DLD1 (cell line): Measurements from ENCODE around the gene PSMD6.

Experiments
- in situ Hi-C: cut with HindIII; loops from 2 replicates; pipeline ENCODE4 v1.10.0; 2017; ENCODE audit warnings: low sequenced_read_pairs

Gene PSMD6

GRCh38 chr3:64023187-64023860 lies at the start of gene PSMD6:
PSMD6 (minus strand) TSS chr3:64023494; CDS start chr3:64023419, 75 bp downstream.
- in situ Hi-C loops, result no loop called here

DNA sequence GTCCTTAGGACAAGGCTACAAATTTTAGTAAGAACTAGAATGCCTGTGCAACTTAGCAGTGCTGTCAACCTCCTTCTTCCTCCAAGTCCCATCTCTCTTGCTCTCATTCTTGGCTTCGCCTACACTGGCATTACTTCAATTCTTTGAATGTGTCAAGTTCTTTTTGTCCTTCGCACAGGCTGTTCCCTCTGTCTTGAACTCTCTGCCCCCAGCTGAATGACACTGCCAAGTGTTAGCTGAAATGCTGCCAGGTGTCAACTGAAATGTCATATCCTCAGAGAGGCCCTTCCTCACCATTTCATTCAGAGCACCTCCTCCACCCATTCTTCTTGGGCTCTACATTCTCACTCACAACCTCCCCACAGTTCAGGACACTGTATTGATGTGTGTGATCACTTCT lies 48.8 kb upstream of the PSMD6 start:
- in situ Hi-C loops, result no loop called here

DNA sequence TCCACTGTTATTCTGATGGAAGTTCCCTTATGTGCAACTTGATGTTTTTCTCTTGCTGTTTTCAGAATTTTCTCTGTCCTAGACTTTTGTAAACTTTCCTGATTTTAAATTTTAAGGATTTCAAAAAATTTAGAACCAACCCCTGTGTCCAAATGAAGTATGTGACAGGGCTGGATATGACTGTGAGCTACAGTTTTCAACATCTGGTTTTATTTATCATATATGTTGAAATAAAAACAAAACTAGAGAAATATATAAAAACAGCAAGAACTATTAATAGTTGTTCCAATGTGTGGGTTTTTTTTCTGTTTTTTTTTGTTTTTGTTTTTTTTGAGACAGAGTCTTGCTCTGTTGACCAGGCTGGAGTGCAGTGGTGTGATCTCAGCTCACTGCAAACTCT lies 47.4 kb upstream of the PSMD6 start:
- in situ Hi-C loops, result no loop called here

DNA sequence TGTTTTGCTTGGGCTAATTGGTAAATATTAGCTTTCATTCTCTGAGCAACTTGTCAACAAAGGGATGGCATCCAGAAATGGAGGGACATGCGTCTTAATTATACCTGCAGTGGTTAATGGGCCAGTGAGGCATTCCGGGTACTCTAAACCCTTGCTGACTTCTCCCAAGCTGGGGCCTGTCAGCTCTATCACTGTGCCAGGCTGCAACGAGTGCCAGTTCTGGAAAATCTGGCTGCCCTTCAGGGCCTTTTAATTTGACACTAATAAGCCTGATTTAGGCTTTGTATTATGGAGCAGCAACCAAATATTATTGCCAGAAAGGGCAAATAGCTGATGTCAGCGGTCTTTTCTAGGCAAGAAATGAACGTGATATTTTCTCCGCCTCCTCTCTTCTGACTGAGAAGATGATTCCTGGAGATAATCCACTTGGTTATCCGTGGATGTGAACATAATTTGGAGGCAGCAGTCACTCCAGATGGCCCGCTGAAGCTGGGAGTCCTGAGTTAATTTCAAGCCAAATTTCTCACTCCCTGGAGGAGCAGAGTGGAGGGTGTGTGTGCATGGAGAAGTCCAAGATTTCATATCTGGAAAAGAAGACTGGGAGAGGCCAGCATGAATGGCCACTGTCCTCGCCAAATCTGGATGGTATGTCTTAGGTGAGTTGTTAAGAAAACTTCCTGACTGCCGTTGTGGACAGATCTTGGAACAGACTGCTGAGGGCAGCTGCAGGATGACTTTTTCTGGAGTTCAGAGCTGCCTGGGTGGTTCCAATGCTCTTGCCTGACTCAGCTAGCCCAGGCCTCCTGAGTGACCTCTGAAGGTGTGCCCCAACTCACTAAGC lies 44.4 kb upstream of the PSMD6 start:
- in situ Hi-C loops, result no loop called here

DNA sequence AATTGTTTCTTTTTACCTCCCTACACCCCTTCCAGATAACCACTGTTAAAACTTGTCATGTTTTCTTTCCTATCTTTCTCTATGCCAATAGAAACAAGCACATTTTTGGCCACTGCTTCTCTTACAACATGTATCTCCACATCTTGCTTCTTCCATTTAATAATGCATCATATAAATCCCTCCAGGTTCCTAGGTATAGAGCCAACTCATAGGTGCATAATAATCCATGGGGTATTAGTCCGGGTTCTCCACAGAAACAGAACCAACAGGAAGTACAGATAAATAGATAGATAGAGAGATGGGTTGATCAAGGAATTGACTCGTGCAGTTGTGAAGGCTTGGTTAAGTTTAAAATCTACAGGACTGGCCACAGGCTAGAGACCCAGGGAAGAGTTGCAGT lies 41.5 kb upstream of the PSMD6 start:
- in situ Hi-C loops, result no loop called here

DNA sequence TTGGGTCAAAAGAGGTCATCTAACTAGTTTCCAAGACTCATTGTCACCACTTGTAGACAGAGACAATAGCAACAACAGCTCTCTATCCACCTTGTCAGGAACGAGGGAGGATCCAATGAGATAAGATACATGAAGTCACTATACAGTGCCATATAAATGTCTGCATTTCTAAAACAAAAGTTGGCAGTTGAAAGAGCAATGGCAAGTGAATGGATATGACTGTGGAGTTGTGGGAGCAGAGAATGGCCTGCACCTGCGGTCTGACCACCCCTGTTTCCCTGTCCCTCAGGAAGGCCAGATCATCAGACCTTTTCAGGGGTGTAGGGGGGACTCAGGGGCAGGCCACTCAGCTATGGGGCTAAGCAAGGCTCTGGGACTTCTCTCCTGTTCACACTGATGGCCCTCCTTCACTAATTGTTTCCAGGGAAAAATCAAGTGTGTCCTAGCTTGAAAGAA lies 40.7 kb upstream of the PSMD6 start:
- in situ Hi-C loops, result no loop called here

- in situ Hi-C loops, result no loop called here
These were observed 40.1 kb upstream of the PSMD6 start for GRCh38 chr3:64063207-64063982.

DNA sequence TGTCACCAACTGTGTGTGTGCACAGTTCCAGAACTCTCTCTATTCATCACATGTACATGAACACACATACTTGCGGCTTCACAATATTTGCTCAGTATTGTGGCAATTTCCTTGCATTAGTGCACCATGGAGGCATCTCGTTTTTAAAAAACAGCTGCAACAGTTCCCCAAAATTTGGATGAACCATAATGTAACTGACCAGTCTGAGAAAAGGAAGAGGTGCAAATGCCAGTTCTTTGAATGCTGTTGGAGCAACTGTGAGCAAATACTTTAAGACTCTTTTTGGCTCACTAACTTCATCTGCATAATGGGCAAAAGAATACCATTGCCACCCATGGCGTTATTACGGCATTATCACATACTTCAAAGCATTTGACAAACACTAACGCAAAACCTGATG lies 38.3 kb upstream of the PSMD6 start:
- in situ Hi-C loops, result no loop called here

DNA sequence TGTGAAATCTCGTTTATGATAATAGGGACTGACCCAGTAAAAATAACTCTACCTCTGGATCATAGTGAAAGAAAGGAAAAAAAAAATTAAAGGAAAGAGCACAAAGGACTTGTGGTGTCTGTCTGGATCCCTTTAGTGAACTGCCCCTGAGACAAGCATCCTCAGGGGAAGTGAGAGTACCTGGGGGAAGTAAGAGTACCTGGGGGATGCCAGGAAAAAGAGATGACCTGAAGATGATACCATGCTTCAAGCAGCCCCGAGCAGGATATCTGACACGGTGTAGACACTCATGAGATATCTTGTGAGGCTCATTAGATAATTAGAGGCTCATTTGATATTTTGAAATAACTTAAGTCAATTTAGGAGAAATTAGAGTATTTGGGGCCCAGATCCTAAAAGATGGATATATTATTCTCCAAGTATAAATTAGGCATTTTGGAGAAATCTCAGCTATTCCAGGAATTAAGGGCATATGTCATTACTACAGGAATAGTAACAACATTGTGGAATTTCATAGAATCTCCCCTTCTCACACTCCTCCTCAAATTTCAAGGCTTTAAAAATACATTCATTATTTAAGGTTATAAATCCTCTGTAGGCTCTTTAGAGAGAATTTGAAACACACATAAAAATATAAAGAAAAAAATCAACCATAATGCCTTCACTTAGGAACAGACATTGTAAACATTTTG lies 36.3 kb upstream of the PSMD6 start:
- in situ Hi-C loops, result no loop called here

DNA sequence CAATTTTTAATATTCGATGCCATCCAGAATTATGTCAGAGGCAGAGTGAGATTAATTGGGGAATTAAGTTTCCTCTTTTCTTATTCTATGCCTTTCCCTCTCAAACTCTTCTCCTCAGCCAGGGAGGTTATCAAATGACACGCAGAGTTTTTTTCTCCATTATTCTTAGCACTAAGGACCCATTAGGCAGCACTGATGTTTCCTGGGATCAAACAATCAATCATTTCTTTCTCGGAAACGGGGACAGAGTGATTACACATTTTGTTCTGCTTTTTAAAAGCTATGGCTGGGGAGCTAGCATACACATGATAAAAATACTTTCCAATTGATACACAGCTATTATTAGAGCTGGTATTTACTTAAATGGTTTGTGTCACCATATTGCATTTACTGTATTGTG lies 35.3 kb upstream of the PSMD6 start:
- in situ Hi-C loops, result no loop called here

DNA sequence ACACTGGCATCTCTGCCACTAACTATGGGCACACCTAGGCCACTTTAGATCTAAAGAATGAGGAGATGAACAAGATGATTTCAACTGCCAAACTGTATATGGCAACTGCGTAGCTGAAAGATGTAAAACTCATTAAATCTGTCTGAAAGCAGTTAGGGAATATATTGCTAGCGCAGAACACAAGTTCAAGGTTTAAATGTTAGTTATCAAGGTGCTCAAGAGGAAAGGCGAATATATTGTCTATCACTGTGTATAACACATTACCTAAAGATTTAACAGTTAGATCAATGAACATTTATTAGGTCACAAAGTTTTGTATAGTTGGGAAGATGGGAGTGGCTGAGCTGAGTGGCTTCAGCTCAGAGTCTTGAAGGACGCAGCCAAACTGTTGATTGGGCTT lies 33.9 kb upstream of the PSMD6 start:
- in situ Hi-C loops, result no loop called here

DNA sequence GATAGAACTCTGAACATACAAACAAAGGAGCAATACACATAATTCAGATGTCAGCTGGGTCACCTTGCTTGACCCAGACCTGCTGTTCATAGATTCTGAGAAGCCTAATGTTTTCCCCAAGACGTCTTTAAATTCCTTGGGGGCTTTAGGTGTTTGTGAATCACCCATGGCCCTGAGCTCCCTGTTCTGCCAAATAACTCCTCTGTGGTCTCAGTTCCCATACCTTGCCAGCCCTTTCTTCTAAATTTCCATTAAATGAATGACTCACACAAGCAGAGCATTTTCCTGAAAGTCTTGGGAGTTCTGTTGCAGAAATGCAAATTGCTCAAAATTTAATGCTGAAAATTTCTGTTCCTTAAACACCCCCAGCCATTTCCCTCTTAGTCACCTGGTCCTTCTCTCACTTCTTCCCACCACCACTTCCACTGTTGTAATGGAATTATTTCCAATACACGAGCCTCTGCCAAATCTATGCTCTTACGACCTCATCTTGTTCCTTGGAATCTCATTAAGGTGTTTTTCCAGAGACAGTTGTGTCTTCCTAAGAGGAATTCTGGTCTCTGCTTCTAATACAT lies 33.4 kb upstream of the PSMD6 start:
- in situ Hi-C loops, result no loop called here

DNA sequence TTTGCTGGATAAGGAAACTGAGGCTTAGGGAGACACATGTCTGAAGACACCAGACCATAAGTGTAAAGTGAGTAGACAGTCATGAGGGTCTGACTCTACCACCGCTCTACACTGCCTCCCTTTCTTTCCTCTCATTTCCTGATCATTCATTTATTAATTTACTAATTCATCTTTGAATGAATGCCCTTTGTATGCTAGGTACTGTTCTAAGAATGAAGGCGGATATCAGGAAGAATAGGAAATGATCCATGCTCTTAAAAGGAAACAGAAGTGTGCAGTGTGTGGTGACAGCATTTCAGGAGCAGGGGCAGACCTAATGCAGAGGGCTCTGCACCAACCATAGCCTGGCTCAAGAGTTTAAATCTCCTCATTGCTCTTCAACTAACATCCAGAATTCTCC lies 31.8 kb upstream of the PSMD6 start:
- in situ Hi-C loops, result no loop called here

- in situ Hi-C loops, result no loop called here
These were observed 31.2 kb upstream of the PSMD6 start for GRCh38 chr3:64054488-64054887.

DNA sequence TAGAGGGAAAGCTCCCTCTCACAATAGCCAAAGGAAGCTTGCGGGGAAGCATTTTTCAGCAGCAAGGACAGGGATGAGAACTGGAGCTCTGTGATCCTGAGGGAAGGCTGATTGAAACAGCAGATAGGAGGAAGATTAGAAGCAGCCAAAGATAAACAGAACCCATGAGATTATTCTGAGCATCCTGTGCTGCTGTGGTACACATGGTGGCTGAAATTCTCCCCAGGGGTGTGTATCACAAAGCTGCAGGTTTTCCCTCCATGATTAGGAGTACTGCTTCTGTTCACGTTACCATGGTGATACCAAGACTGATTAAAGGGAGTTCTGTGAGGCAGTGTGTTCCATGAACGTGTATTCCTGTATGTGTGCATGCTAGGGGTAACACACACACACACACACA lies 30.3 kb upstream of the PSMD6 start:
- in situ Hi-C loops, result no loop called here

DNA sequence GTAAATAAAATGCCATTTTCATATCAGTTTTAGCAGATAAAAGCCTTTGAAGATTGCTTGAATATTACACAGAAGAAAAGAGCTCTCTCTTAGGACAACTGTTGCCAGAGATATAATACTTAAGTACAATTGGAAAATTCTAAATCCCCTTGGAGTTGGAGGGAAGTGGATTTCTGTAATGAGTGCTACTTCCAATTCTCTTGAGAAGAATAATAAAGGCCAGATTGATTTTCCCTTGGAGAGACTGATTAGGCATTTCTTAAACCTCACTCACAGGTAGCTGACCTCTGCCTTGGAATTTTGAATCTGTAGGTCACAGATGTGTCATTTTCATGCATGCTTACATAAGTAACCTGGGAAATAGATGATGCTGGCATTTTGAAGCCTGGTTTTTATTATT lies 29.8 kb upstream of the PSMD6 start:
- in situ Hi-C loops, result no loop called here

GRCh38 chr3:64049832-64050231 lies 26.5 kb upstream of the PSMD6 start:
- in situ Hi-C loops, result loop anchor here (25.0 kb wide), 1 partner anchor 412 kb away; no protein-coding TSS in a partner anchor

DNA sequence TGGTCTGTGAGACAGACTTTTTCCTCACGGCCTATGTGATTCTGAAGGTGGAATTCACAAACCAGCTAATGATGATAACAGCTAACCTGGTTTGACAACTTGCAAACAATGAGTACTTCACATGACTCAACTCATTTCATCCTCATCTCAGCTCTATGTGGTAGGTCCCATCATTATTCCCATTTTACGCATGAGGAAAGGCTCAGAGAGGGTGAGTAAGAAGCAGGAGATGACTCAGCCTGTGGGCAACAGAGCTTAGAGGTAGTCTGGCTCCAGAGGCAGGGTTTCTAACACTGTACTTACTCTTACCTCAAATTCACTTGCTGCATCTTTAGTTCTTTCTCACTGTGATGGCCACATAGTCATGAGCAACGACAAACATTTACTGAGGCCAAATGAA lies 25.8 kb upstream of the PSMD6 start:
- in situ Hi-C loops, result loop anchor here (25.0 kb wide), 1 partner anchor 413 kb away; no protein-coding TSS in a partner anchor

- in situ Hi-C loops, result loop anchor here (25.0 kb wide), 1 partner anchor 414 kb away; no protein-coding TSS in a partner anchor
These were observed 25.4 kb upstream of the PSMD6 start for GRCh38 chr3:64048631-64049061.

- in situ Hi-C loops, result loop anchor here (25.0 kb wide), 1 partner anchor 415 kb away; no protein-coding TSS in a partner anchor
These were observed 24.5 kb upstream of the PSMD6 start for GRCh38 chr3:64047787-64048186.
